Stimulated activated CD4-positive, alpha-beta T cell treated with anti-CD3 and anti-CD28 coated beads, Interleukin-1b, Interleukin-23, amount 100 ng/mL, for 48 hours (primary cell): ENCODE data around the gene PI4KA.
A peak's percentile ranks its signal among the peaks of the same experiment; 100 is the strongest.
"Not testable (repeated sequence)": the region's sequence is repeated elsewhere in the genome, so short reads cannot be mapped to it uniquely, and the experiment has no call there.

Source experiments
- DNase-seq: peaks from one replicate; pipeline ENCODE4 v3.0.0-alpha.2; 2020

The PI4KA gene

GRCh38 chr22:20720692-20721408, 137.8 kb downstream of the PI4KA start:
- DNase-seq = no peak

- not testable (repeated sequence) for DNase-seq
These were observed 139.9 kb downstream of the PI4KA start for GRCh38 chr22:20718727-20719126.

DNA sequence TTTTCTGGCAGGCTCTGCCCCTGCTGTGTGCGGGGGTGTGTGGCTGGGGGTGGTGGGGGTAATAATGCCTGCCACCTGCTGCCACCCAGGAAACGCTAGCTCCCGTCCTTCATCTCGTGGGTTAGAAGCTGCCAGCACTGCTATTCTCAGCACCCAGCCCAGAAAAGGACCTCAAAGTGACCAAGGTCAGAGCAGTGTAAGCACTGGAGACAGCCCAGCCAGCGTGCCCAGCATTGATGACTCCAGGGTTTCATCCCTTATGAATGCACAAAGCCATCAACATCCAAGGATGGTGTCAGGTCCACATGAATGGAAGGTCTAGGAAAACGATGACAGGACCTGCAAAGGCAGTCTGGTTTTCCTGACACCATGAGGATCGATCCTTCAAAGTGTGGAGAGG, 140.6 kb downstream of the PI4KA start:
- DNase-seq = not testable (repeated sequence)

- not testable (repeated sequence) for DNase-seq
These were observed 141.3 kb downstream of the PI4KA start for GRCh38 chr22:20717213-20717866.

- DNase-seq = not testable (repeated sequence)
These were observed 145.5 kb downstream of the PI4KA start for GRCh38 chr22:20713116-20713515.

DNA sequence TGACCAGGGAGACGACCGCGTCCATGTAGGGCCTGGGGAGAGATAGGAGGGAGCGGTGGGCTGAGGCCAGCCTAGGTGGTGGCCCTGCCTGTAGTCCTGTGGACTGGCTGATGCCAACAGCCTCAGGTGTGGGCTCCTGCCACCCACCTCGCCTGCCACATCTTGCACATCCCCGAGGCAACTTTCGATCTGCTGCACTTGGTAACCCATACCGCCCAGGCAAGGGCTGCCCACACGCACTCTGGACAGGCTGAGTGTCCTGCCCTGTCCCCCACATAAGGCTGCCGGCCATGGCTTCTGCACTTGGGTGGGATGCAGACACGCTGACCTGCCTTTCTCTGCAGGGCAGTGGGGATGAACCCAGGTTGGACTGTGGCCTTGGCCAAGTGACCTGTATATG, 148.6 kb downstream of the PI4KA start:
- DNase-seq = not testable (repeated sequence)

DNA sequence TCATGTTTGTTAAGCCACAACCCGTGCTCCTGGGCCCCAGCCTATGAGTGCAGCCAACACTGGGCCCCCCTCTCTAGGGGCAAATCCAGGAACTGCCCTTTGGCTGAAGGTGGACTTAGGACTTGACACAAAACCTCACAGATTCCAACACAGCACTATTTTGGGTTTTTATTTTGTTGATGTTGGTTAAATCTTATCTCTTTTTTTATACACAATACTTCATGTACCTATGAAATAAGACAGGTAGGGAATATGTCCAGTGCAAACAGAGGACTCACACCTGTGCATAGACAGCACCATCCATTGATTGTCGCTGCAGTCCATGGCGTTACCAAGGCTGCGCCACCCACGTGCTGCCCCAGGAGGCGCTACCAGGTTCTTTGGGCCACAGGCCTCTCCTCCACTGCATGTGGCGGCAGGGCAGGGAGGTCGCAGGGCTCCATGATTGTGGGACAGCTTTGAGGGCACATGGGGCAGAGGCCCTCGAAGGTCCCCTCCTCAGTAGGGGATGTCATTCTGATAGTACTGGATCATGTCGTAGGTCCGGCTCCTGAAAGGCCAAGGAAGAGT, 151.0 kb downstream of the PI4KA start:
- not testable (repeated sequence) for DNase-seq

DNA sequence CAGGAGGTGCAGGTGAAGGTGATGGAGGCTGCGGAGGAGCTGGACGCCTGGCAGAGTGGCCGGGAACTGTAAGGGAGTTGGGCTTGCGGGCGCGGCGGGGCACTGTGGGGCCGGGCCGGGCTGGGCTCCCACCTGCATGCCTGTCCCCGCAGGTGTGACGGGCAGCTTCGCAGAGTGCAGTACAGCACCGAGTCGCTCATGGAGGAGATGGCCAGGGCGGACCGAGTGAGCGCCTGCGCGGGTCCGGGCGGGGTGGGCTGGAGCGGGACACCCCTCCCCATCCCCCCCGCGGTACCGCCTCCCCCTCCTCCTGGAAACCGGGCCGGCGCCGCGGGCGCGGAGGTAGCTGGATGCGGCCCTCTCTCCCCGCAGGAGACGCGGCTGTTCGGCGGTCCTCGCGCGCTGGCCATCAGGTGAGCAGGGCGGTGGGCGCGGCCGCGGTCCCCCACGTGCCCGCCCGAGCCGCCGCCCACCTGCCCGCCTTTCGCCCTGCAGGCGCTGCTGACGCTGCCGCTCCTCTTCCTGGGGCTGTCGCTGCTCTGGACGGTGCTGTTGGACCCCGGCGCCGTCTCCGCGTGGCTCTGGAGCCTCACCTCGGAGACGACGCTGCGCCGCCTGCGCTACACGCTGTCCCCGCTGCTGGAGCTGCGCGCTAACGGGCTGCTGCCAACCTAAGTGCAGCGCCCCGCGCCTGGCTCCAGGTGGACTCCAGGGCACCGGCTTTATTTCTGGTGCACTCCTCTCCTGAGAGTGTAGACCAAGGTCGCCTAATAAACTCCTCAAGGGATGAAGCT, 154.6 kb downstream of the PI4KA start:
- DNase-seq = not testable (repeated sequence)

DNA sequence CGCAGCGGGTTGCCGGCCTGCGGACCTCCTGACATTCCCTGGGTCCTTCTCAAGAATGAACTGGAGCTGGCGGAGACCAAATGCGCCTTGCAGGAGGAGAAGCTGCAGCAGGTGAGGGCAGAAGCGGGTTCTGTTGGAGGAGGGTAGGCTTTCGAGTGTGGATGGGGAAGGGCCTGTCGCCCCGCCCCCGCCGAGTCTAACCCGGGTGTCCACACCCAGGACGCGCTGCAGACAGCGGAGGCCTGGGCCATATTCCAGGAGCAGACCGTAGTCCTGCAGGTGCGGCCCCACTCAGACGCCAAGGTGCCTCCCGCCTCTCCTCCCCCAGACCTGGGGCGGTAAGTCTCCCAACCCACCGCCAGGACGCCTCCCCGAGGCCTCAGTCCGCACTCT, 155.2 kb downstream of the PI4KA start:
- DNase-seq = not testable (repeated sequence)

DNA sequence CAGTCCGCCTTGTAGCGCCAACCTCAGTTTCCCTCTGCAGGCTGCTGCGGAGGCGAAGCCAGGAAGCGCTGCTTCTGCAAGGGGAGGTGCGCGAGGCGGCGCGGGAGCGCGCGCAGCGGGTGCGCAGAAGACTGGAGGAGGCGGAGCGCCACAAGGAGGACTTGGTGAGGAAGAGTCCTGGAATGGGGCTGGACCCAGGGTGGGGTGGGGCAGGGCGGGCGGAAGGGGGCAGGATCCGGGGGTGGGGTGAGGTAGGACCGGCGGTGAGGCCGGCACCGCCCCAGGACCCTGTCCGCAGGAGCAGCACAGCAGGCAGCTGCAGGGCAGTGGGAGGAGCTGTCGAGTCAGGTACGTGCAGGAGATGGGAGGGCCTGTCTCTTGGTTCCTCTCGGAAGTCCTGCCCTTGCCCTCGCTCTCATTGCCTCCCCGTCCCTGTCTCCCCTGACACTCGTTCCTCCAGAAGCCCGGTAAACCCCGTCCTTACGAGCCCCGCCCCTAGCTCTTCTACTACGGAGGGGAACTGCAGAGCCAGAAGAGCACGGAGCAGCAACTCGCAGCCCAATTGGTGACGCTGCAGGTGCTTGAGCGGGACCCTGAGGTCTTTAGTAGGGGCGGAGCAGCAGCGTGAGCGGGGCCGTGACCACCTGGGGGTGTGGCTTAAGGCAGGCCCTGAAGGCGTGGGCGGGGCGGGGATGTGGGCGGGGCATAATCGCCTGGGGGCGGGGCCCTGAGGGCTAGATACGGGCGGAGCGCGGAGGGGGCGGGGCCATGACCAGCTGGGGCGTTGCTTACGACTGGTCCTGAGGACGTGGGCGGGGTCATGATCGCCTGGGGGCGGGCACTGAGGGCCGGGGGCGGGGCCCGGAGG, 155.8 kb downstream of the PI4KA start:
- peak; percentile 96 for DNase-seq

- DNase-seq = peak; percentile 24
These were observed 156.5 kb downstream of the PI4KA start for GRCh38 chr22:20702175-20702545.

GRCh38 chr22:20701680-20702136, 156.9 kb downstream of the PI4KA start:
- not testable (repeated sequence) for DNase-seq

GRCh38 chr22:20700347-20700746, 158.3 kb downstream of the PI4KA start:
- not testable (repeated sequence) for DNase-seq

DNA sequence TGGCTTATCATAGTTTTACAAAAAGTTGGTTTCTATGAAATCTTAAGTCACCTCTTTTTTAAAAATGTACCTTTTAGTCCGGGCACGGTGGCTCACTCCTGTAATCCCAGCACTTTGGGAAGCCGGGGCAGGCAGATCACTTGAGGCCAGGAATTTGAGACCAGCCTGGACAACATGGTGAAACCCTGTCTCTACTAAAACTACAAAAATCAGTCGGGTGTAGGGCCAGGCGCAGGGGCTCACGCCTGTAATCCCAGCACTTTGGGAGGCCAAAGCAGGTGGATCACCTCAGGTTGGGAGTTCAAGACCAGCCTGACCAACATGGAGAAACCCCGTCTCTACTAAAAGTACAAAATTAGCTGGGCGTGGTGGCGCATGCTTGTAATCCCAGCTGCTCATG, 158.8 kb downstream of the PI4KA start:
- not testable (repeated sequence) for DNase-seq

DNA sequence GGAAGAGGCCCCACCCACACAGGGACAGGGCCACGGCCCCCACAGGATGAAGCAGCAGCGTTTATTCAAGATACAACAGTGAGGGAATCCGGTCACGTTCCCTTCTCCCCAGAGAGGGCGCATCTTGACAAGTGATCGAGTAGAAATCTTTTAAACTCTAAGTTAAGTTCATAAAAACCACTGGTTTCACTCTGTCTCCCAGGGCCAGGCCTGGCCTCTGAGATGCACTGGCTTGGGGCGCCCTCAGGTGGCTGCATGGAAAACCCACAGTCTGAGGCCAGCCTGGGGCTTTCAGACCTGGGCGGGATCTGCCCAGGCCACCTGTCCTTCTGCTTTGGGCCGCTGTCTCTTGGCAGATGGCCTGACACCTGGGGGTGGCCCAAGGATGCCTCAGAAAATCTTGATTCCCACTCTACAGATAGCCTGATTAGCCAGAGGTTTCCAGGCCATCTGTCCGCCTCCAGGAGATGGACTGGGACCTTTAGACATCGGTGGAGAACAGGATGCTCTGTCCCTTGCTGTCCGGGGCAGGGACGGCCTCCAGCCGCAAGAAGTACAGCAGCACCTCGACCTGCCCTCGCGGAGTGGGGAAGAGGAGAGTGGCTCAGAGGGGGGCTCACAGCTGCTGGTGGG, 161.0 kb downstream of the PI4KA start:
- peak; percentile 77 for DNase-seq

GRCh38 chr22:20696056-20696455, 162.6 kb downstream of the PI4KA start:
- not testable (repeated sequence) for DNase-seq

- not testable (repeated sequence) for DNase-seq
These were observed 163.4 kb downstream of the PI4KA start for GRCh38 chr22:20695205-20695604.

GRCh38 chr22:20694256-20694655, 164.4 kb downstream of the PI4KA start:
- DNase-seq = not testable (repeated sequence)

DNA sequence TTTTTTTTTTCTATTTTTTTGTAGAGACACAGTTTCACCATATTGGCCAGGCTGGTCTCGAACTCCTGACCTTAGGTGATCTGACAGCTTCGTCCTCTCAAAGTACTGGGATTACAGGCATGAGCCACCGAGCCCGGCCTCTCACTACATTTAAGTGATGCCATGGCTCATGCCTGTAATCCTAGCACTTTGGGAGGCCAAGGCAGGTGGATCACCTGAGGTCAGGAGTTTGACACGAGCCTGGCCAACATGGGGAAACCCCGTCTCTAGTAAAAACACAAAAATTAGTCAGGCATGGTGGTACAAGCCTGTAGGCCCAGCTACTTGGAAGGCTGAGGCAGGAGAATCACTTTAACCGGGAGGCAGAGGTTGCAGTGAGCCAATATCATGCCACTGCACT, 165.7 kb downstream of the PI4KA start:
- DNase-seq = not testable (repeated sequence)

DNA sequence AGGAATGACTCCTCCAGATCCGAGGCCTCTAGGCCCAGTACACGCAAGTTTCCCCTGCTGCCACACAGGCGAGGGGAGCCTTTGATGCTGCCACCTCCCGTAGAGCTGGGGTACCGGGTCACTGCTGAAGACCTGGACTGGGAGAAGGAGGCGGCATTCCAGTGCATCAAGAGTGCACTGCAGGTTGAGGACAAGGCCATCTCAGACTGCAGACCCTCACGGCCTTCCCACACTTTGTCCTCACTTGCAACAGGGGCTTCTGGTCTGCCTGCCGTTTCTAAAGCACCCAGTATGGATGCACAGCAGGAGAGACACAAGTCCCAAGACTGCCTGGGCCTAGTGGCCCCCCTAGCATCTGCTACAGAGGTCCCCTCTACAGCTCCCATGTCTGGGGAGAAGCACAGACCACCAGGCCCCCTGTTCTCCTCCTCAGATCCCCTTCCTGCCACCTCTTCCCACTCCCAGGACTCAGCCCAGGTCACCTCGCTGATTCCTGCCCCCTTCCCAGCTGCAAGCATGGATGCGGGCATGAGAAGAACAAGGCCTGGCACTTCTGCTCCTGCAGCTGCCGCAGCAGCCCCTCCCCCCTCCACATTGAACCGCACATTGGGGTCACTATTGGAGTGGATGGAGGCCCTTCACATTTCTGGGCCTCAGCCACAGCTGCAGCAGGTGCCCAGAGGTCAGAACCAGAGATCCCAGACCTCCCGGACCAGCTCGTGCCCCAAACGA, 167.9 kb downstream of the PI4KA start:
- DNase-seq = not testable (repeated sequence)
